Peyer's patch (tissue), 4 donors: ENCODE measurements around the gene LRRC26.

Experiments used
- POLR2A ChIP-seq, 2 donors: fragments of 450-650 bp; IDR thresholded peaks; one replicate each; pipeline ENCODE4 v1.5.1; 2017; ENCODE audit warnings: antibody characterized with exemption in 2 of 2, mild to moderate bottlenecking in 2 of 2, moderate library complexity in 2 of 2
- TF ChIP-seq, protein P1 (sequence below), 6 experiments: fragments of 450-650 bp in 4 of 6; fragments of 200-600 bp in 2 of 6; sonication (generic) in 1 of 6; IDR thresholded peaks; one replicate each; pipeline ENCODE4 v1.5.1; 2017 to 2019; ENCODE audit warnings: antibody characterized with exemption in 6 of 6, mild to moderate bottlenecking in 3 of 6, moderate library complexity in 1 of 6

DNA sequence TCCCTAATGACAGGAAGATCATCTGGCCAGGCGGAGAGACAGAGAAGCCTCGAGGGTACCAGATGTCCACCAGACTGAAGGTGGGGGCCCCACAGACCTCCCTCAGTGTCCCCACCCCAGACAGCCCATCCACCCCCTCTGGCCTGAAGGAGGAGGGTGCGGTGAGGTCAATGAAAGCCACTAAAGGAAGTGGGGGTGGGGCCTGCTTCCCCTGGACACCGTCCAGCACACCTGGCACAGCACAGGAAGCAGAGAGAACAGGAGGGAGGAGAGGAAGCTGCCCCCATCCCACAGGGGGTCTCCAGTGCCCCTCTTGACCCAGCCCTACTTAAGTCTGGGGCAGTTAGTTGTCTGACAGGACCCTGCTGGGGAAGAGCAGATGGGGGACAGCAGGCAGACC lies 11.2 kb downstream of the LRRC26 start:
- TF ChIP-seq, protein P1, sequence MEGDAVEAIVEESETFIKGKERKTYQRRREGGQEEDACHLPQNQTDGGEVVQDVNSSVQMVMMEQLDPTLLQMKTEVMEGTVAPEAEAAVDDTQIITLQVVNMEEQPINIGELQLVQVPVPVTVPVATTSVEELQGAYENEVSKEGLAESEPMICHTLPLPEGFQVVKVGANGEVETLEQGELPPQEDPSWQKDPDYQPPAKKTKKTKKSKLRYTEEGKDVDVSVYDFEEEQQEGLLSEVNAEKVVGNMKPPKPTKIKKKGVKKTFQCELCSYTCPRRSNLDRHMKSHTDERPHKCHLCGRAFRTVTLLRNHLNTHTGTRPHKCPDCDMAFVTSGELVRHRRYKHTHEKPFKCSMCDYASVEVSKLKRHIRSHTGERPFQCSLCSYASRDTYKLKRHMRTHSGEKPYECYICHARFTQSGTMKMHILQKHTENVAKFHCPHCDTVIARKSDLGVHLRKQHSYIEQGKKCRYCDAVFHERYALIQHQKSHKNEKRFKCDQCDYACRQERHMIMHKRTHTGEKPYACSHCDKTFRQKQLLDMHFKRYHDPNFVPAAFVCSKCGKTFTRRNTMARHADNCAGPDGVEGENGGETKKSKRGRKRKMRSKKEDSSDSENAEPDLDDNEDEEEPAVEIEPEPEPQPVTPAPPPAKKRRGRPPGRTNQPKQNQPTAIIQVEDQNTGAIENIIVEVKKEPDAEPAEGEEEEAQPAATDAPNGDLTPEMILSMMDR (IDR thresholded peaks at IDR 0.05): no peak
- TF ChIP-seq POLR2A (IDR thresholded peaks at IDR 0.05): no peak
